ENCODE measurements around the gene CCER1. TPM values are rescaled to one million over a fixed set of nuclear protein-coding genes. Genes with fewer than 3 reads are reported as not detected.
A peak's percentile ranks its signal among the peaks of the same experiment; 100 is the strongest.

Gene CCER1
- total RNA-seq, 1 donor from 2014 or later = not detected

- DNase-seq (ENCODE audit: extremely low spot score in 2 of 2) = no peak
- no peaks in the 10 kb centered on the region for H3K27me3 ChIP-seq
- H3K9me3 ChIP-seq = no peaks in the 10 kb centered on the region
- H3K36me3 ChIP-seq = no peaks in the 10 kb centered on the region
- H3K4me1 ChIP-seq = no peaks in the 10 kb centered on the region
- H3K27ac ChIP-seq = peak overlapping the region; percentile 55
- H3K4me3 ChIP-seq = no peak overlapping the region
- TF ChIP-seq POLR2A (IDR thresholded peaks at IDR 0.05) (no peak), CTCF (IDR thresholded peaks at IDR 0.05) (no peak), POLR2AphosphoS5 (IDR thresholded peaks at IDR 0.05; ENCODE audit: insufficient read depth in 1 of 2, low read depth in 1 of 2) (no peak)
- intact Hi-C loops (cut with DNase I) = loop anchor here (10.0 kb wide), 2 partner anchors 346 to 376 kb away; no protein-coding TSS in a partner anchor
Measured at GRCh38 chr12:90979019-90979418, 24.0 kb upstream of the CCER1 start.

GRCh38 chr12:90978117-90978770, 23.3 kb upstream of the CCER1 start:
- no peak for DNase-seq (ENCODE audit: extremely low spot score in 2 of 2)
- peak overlapping the region; percentile 14 for H3K27ac ChIP-seq
- no peaks in the 10 kb centered on the region for H3K36me3 ChIP-seq
- H3K4me3 ChIP-seq = no peak overlapping the region
- H3K27me3 ChIP-seq = no peaks in the 10 kb centered on the region
- H3K9me3 ChIP-seq = no peaks in the 10 kb centered on the region
- intact Hi-C loops (cut with DNase I) = loop anchor here (10.0 kb wide), 2 partner anchors 347 to 377 kb away; no protein-coding TSS in a partner anchor
- no peaks in the 10 kb centered on the region for H3K4me1 ChIP-seq
- TF ChIP-seq POLR2A (IDR thresholded peaks at IDR 0.05) (no peak), POLR2AphosphoS5 (IDR thresholded peaks at IDR 0.05; ENCODE audit: insufficient read depth in 1 of 2, low read depth in 1 of 2) (peak in 1 of 2 donors; percentile 33), CTCF (IDR thresholded peaks at IDR 0.05) (peak; percentile 65 to 81 (median 69))

GRCh38 chr12:90977224-90977623, 22.2 kb upstream of the CCER1 start:
- no peaks in the 10 kb centered on the region for H3K4me1 ChIP-seq
- intact Hi-C loops (cut with DNase I) = loop anchor here (10.0 kb wide), 2 partner anchors 348 to 378 kb away; no protein-coding TSS in a partner anchor
- H3K27ac ChIP-seq = no peak overlapping the region
- no peaks in the 10 kb centered on the region for H3K36me3 ChIP-seq
- no peak overlapping the region for H3K4me3 ChIP-seq
- DNase-seq (ENCODE audit: extremely low spot score in 2 of 2) = no peak
- TF ChIP-seq POLR2AphosphoS5 (IDR thresholded peaks at IDR 0.05; ENCODE audit: insufficient read depth in 1 of 2, low read depth in 1 of 2) = no peak
- no peak for TF ChIP-seq POLR2A (IDR thresholded peaks at IDR 0.05)
- no peak for TF ChIP-seq CTCF (IDR thresholded peaks at IDR 0.05)
- no peaks in the 10 kb centered on the region for H3K9me3 ChIP-seq
- H3K27me3 ChIP-seq = no peaks in the 10 kb centered on the region

- H3K9me3 ChIP-seq = no peaks in the 10 kb centered on the region
- no peaks in the 10 kb centered on the region for H3K36me3 ChIP-seq
- H3K27ac ChIP-seq = no peak overlapping the region
- no peaks in the 10 kb centered on the region for H3K27me3 ChIP-seq
- intact Hi-C loops (cut with DNase I) = loop anchor here (10.0 kb wide), 2 partner anchors 351 to 381 kb away; no protein-coding TSS in a partner anchor
- H3K4me1 ChIP-seq = no peaks in the 10 kb centered on the region
- DNase-seq (ENCODE audit: extremely low spot score in 2 of 2) = no peak
- no peak for TF ChIP-seq CTCF (IDR thresholded peaks at IDR 0.05)
- no peak for TF ChIP-seq POLR2A (IDR thresholded peaks at IDR 0.05)
- TF ChIP-seq POLR2AphosphoS5 (IDR thresholded peaks at IDR 0.05; ENCODE audit: insufficient read depth in 1 of 2, low read depth in 1 of 2) = no peak
- H3K4me3 ChIP-seq = no peak overlapping the region
Measured at GRCh38 chr12:90974286-90974685, 19.3 kb upstream of the CCER1 start.

- H3K4me1 ChIP-seq = no peaks in the 10 kb centered on the region
- H3K4me3 ChIP-seq = no peak overlapping the region
- no peak for DNase-seq (ENCODE audit: extremely low spot score in 2 of 2)
- intact Hi-C loops (cut with DNase I) = loop anchor here (10.0 kb wide), 2 partner anchors 353 to 383 kb away; no protein-coding TSS in a partner anchor
- no peak for TF ChIP-seq POLR2A (IDR thresholded peaks at IDR 0.05)
- no peak for TF ChIP-seq CTCF (IDR thresholded peaks at IDR 0.05)
- no peak for TF ChIP-seq POLR2AphosphoS5 (IDR thresholded peaks at IDR 0.05; ENCODE audit: insufficient read depth in 1 of 2, low read depth in 1 of 2)
- no peaks in the 10 kb centered on the region for H3K9me3 ChIP-seq
- H3K27ac ChIP-seq = no peak overlapping the region
- no peaks in the 10 kb centered on the region for H3K27me3 ChIP-seq
- no peaks in the 10 kb centered on the region for H3K36me3 ChIP-seq
Measured at GRCh38 chr12:90972226-90972625, 17.2 kb upstream of the CCER1 start.

All from vagina (tissue), 2 donors.